Activated CD8-positive, alpha-beta memory T cell treated with anti-CD3 and anti-CD28 coated beads, Interleukin-2, amount 50 U/mL, for 1 hour (primary cell): ENCODE data around the gene PCDHB1.

Source experiments
- DNase-seq: peaks from one replicate; pipeline ENCODE4 v3.0.0-alpha.2; 2020; ENCODE audit errors: extremely low read depth

The PCDHB1 gene, protein sequence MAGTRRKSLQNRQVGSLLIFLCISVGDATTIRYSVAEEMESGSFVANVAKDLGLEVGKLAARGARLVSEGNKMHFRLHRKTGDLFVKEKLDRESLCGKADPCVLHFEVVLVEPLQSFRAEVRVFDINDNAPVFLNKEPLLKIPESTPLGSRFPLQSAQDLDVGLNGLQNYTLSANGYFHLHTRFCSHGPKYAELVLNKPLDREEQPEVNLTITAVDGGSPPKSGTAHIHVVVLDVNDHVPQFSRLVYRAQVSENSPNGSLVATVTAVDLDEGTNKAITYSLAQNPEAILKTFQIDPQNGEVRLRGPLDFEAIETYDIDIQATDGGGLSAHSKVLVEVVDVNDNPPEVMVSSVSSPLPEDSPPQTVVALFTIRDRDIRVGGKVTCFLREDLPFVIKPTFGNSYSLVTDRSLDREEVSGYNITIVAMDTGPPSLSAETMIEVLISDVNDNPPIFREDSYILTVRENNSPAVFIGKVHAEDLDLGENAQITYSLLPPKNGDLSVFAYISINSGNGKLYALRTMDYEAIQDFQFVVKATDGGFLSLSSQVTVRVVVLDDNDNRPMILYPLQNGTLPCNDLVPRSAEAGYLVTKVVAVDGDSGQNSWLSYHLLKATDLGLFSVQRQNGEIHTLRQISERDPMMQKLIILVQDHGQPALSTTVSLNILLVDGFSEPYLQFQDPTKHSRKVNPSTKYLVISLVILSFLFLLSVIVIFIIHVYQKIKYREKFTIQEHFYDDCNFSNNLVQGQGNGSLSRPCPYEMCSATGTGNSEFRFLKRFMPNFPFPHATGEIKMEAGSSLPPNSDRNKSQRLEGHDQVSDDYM

DNA sequence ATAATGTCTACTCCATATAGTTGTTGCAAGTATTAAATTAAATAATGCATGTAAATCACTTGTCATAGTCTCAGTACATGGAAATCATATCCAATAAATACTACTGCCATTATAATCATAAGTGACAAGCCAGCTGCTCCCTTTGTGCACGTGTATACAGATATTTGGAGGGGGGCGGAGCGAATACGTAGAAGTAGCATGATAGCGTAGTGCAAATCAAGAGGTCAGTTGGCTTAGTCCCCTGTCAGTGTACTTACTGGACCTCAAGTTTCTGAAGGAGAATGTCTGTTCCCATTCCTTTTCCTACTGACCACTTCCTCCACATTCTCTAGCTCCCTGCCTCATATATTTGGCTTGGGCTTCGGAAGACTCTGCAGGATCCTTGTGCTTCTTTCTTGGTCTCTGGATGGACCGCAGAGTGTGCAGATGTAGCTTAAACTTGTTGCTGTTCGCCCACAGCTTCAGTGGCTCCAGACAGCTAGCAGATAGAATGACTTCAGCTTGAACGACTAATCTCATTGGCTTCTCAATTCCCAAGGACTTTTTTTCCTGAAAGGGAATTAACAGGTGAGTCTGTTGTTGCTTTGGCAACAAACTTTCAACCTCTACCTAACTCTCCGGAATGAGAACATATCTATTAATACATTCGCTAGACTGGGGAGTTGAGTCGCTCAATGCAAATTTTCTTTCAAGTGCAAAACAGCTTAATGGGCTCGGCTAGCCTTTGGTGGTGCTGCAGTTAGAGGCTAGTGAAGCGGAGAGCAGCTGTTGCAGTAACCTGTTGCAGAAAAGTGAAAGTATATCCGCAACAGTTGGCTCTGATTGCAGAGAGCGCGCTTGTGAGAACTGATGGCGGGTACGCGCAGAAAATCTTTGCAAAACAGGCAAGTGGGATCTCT lies at the start of gene PCDHB1:
Gene PCDHB1 (plus strand): TSS at position 753 of the 899 bp plus-strand sequence. CDS start 97 bp downstream, at position 850.
- no peak for DNase-seq

- DNase-seq: no peak
Measured at GRCh38 chr5:141001446-141001843, 49.7 kb upstream of the PCDHB1 start.

- DNase-seq: no peak
Measured at GRCh38 chr5:141001844-141002604, 49.1 kb upstream of the PCDHB1 start.

- no peak for DNase-seq
Measured at GRCh38 chr5:141002605-141002965, 48.6 kb upstream of the PCDHB1 start.

DNA sequence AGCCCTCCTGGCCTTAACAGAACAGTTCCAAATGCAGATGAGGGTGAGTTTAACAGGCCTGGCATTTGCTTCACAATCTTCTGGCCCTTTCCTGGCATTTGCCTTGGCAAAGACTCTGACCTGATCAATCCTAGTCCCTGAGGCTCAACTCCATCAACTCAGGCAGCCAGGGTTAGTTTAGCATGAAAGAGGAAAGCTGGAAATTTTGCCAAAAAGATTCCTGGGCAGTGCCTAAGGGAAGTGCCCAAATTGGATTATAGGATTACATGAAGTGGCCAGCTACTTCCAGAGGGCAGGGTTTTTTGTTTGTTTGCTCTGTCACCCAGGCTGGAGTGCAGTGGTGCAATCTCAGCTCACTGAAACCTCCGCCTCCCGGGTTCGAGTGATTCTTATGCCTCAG lies 48.1 kb upstream of the PCDHB1 start:
- DNase-seq: no peak

DNA sequence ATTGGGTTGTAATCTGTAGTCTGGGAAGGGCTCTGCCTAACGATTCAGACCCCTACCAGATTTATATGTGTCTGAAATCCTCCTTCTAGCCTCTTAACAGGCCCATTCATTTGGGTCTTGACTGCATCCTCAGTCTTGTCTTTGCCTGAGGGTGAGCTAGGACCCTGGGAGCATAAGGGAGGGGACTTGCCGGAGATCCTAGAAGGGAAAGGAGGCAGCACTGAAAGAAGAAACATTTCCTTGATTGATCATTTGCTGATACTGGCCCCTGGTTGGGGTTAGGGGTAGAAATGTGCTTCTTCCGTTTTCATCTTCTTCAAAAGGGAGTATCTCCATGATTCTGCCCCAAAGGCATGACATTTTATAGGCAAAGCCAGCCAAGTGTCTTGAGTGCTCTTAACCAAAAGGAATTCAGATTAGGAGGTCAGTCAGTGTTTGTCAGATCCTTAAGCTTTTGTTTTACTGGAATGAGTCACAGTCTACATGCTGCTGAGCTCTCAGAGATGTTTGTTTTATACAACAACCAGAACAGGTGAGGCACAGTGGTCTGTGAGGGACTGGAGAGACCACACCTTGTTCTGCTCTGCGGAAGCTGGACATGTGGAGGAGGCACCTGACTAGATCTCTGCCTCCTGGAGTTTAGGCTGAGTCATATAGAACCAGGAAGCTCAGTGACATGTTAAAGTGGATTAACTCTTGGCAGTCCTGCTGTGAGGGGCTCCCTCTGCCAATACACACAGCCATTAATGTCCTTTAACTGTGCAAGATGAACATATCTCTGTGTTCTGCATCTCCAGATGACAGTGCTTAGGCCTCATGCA lies 47.2 kb upstream of the PCDHB1 start:
- DNase-seq: no peak

DNA sequence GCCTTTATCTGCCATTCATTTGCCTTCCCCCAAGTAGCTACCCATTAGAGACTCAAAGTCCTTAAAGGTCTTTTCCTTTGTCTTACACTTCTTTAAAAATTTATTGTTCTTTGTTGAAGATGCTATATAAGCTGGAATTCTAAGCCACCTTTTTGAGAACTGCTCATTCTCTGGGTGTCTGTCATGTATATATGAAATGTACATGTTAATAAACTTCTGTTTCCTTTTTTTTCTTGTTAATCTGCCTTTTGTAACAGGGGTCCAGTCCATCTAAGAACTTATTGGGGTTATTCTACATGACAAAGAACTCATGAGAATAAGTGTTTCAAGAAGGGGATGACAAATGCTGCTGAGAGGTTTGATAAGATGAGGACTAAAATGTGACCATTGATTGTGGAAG lies 43.4 kb upstream of the PCDHB1 start:
- DNase-seq: no peak

DNA sequence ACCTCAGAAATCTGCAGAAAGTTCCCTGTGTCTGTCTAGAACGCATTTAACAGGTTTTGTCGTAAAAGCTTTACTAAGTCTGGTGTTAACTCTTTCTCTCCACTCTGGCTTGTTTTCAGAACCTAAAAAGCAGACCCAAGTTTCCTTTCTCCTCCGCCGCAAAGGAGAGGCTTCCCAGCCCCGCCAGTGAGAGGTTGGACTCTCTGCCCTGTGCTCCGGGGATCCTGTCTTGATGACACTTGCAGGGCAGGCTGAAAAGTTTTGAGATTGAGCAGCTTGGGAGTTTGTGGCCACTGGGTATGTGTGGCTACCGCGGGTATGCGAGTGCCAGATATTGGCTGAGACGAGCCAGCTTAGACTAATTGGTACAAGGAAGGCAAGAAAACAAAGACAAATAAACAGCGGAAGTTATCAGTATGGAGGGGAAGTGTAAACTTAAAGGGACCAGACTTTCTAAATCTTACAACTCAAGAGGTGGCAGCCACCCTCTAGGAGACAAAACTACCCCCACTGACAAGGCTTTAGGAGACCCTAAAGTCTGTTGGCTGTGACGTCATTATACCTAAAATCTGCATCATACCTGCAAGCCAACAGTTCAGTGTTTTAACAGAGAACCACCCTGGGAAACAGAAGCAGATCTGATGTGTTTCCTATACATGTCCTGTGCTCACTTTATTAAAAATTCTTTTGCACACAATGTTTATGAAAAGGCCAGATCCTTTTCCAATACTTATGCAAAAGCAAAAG lies 41.0 kb upstream of the PCDHB1 start:
- no peak for DNase-seq

DNA sequence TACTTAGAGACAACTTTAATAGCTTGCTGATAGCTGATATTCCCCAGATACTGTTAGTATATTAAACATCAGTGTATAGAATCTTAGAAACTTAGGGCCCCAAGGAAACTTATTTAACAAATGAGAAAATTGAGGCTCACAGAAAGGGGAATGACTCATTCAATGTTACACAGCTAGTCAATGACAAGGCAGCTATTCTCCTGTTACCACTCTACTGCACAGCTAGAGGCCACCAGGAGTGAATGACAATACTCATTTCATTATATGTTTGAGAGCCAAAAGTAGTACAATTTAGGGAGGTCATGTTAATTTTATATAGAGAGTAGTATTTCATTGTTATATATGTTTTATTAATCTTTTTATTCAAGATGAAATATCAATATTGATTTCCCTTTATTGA lies 33.2 kb upstream of the PCDHB1 start:
- no peak for DNase-seq

DNA sequence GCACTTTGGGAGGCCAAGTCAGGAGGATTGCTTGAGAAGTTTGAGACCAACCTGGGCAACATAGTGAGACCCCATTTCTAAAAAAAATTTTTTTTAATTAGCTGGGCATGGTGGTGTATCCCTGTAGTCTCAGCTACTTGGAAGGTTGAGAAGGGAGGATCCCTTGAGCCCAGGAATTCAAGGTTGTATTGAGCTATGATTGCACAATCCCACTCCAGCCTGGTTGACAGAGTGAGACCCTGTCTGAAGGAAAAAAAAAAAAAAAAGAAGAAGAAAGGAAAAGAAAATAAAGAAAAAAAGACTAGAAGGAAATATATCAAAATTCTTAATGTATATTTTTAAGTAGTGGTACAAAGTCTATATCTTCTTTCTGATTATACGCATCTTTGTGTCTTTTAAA lies 28.8 kb upstream of the PCDHB1 start:
- DNase-seq: no peak

DNA sequence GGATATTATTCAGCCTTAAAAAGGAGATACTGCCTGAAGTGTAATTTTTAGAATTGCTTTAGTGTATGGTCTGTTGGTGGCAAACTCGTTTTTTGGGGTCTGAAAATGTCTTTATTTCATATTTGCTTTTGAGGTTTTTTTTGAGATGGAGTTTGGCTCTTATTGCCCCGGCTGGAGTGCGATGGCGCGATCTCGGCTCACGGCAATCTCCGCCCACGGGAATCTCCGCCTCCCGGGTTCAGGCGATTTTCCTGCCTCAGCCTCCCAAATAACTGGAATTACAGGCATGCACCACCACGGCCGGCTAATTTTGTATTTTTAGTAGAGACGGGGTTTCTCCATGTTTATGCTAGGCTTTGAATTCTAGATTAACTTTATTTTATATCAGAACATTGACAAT lies 20.2 kb upstream of the PCDHB1 start:
- no peak for DNase-seq

GRCh38 chr5:141032626-141033025 lies 18.5 kb upstream of the PCDHB1 start:
- DNase-seq: no peak

GRCh38 chr5:141039061-141039460 lies 12.1 kb upstream of the PCDHB1 start:
- DNase-seq: no peak

DNA sequence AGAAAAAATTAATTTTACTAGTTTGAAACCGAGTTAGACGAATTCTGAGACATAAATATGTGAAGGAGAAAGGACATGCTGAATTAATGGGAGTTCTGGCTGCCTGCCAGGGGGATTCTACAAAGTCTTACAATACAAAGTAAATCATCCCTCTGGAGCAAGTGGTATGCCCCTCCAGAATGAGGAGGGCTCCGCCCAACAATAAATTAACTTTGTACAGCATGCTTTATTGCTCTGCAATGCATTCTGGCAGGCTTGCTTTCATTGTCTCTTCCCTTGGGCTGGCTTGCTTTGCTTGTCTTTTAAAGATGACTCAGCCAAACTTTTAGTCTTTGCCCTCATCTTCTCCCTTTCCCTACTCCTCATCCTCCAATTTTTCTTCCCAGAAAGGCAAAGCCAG lies 11.7 kb upstream of the PCDHB1 start:
- DNase-seq: no peak

DNA sequence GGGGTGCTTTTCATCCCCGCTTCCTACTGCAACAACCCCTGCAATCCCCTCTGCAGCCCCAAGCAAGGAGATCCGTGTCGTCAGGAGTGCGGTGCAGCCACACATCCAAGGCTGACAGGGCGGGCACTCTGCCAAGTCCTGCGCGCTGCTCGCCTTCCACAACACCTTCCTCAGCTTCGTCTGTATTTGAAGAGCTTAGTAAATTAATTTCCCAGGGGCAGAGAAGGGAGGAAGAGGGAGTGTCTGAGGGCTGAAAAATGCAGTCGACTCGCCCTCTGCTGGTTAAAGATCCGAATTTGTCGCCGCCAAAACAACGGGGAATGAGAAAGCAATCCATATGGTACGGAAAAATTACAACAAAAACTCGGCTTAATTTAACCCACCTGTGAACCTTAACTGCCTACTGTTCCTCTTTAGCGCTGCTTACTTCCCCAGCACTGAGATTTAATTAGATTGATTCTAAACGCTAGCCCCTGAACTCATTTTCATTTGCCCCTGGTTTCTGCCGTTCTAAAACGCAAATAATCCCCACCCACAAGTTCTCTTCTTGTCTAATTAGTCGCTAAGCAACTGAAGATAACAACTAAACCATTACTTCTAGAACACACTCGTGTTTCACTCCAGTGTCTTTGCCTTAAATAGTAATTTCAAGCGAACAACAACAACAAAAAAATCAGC lies 10.9 kb upstream of the PCDHB1 start:
- no peak for DNase-seq

DNA sequence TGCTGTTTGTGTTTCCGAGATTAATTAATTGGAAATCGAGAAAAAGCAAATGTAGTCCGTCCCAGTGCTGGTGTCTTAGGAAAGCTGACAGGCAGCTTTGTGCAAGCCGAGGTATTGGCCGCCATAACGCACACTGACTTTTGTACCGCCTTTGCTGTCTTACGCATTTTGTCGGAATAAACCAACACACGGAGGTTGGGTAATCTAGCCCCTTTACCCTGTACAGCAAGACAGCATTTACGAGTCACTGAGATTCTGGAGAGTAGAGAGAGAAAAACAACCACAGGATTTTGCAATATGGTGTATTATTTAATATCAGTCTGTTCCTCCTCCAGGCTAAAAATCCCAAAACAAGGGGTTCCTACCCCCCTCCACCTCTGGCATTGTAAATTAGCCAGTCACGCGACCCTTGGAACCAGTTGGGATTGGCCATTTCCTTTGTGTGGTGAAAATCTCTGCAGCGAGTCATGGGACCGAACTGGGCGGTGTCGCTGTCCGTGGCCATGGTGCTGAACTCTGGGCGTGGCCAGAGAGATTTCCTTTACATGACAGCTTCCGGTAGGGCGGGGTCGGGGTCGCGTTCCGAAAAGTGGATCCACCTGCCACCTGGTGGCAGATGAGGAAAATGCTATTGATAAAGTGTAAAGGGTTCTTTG lies 10.3 kb upstream of the PCDHB1 start:
- DNase-seq: no peak

DNA sequence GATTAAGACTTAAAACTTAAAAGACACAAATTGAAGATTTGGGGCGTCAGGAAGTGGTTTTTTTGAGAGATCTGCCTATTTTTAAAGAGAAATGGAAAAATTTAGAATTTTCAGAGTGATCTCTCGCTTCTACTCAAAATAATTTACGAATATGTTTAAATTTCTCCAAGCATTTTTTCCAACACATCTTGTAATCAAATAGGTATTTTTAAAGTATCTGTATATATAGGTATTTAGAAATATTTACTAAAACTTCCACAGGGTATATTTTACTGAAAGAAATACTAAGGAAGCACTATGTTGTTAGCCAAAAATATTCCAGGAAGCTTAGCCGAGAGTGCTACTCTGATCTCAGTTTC lies 9.8 kb upstream of the PCDHB1 start:
- no peak for DNase-seq

GRCh38 chr5:141042555-141042954 lies 8.6 kb upstream of the PCDHB1 start:
- DNase-seq: no peak

- no peak for DNase-seq
Measured at GRCh38 chr5:141051521-141051866, 320 bp downstream of the PCDHB1 start.
